ENCODE results near the gene FNDC3B. TPM values are rescaled to one million over a fixed set of nuclear protein-coding genes. Genes with fewer than 3 reads are reported as not detected.

Gene FNDC3B
- total RNA-seq, 1 experiment from 2014 or later: 48.6 TPM

GRCh38 chr3:172154768-172155664, 115.6 kb downstream of the FNDC3B start:
- no peak overlapping the region for H2AFZ ChIP-seq (ENCODE audit: low read length)
- H3K27ac ChIP-seq (ENCODE audit: low read length): peak overlapping the region; percentile 92
- intact Hi-C loops (cut with micrococcal nuclease): no loop called here
- ATAC-seq (no peak), DNase-seq (no peak)
- ChIA-PET POLR2A (ENCODE audit: unreplicated experiment) (no interaction called here), CTCF (no interaction called here)
- H3F3A ChIP-seq (ENCODE audit: low read length, unreplicated experiment): no peaks in the 10 kb centered on the region
- H3K27me3 ChIP-seq (ENCODE audit: low read length): no peaks in the 10 kb centered on the region
- H3K4me1 ChIP-seq (ENCODE audit: insufficient read depth, low read length): peaks cover 81% of the 10 kb centered on the region
- H3K9ac ChIP-seq (ENCODE audit: low read length): no peak overlapping the region
- 0 out of 2 replicates have a peak, but pooled peaks cover 3% of the 10 kb centered on the region for H4K20me1 ChIP-seq (ENCODE audit: low read length)
- H3K36me3 ChIP-seq (ENCODE audit: low read depth, low read length): no peaks in the 10 kb centered on the region
- H3K79me2 ChIP-seq (ENCODE audit: low read length): peaks cover 89% of the 10 kb centered on the region
- TF ChIP-seq EZH2phosphoT487 (IDR thresholded peaks at IDR 0.05; ENCODE audit: borderline replicate concordance, low read length) (no peak), CTCF (conservative IDR thresholded peaks at IDR 0.05; ENCODE audit: low read depth, low read length) (no peak), EZH2 (IDR thresholded peaks at IDR 0.05; ENCODE audit: low read length, unreplicated experiment) (no peak)
- no peaks in the 10 kb centered on the region for H3K9me3 ChIP-seq (ENCODE audit: low read length)
- BruUV-seq (replicated peaks): no TSS peak
- H3K4me3 ChIP-seq (ENCODE audit: low read length): no peak overlapping the region
- H3K9me2 ChIP-seq (replicated peaks; ENCODE audit: low read length): no peaks in the 10 kb centered on the region
- no peak overlapping the region for H3K4me2 ChIP-seq (ENCODE audit: low read length)

GRCh38 chr3:172155897-172156585, 116.7 kb downstream of the FNDC3B start:
- H3K79me2 ChIP-seq (ENCODE audit: low read length): peaks cover 87% of the 10 kb centered on the region
- H4K20me1 ChIP-seq (ENCODE audit: low read length): 0 out of 2 replicates have a peak, but pooled peaks cover 4% of the 10 kb centered on the region
- DNase-seq (no peak), ATAC-seq (no peak)
- CTCF ChIA-PET: no interaction called here
- intact Hi-C loops (cut with micrococcal nuclease): no loop called here
- H3K9ac ChIP-seq (ENCODE audit: low read length): no peak overlapping the region
- no peaks in the 10 kb centered on the region for H3K36me3 ChIP-seq (ENCODE audit: low read depth, low read length)
- H3K9me2 ChIP-seq (replicated peaks; ENCODE audit: low read length): no peaks in the 10 kb centered on the region
- no peak overlapping the region for H2AFZ ChIP-seq (ENCODE audit: low read length)
- no peaks in the 10 kb centered on the region for H3K9me3 ChIP-seq (ENCODE audit: low read length)
- no peaks in the 10 kb centered on the region for H3K27me3 ChIP-seq (ENCODE audit: low read length)
- no peak overlapping the region for H3K27ac ChIP-seq (ENCODE audit: low read length)
- no peak overlapping the region for H3K4me2 ChIP-seq (ENCODE audit: low read length)
- TF ChIP-seq EZH2 (IDR thresholded peaks at IDR 0.05; ENCODE audit: low read length, unreplicated experiment) (no peak), CTCF (conservative IDR thresholded peaks at IDR 0.05; ENCODE audit: low read depth, low read length) (no peak), EZH2phosphoT487 (IDR thresholded peaks at IDR 0.05; ENCODE audit: borderline replicate concordance, low read length) (no peak)
- no peak overlapping the region for H3K4me3 ChIP-seq (ENCODE audit: low read length)
- H3K4me1 ChIP-seq (ENCODE audit: insufficient read depth, low read length): peaks cover 72% of the 10 kb centered on the region
- no peaks in the 10 kb centered on the region for H3F3A ChIP-seq (ENCODE audit: low read length, unreplicated experiment)
- BruUV-seq (replicated peaks): no TSS peak
- POLR2A ChIA-PET (ENCODE audit: unreplicated experiment): no interaction called here
